GM12865 (cell line): ENCODE data around the gene ITM2B.
A peak's percentile ranks its signal among the peaks of the same experiment; 100 is the strongest.

Experiments
- DNase-seq: peaks from one replicate; pipeline ENCODE4 v3.0.0; 2010; ENCODE audit warnings: low read depth
- H3K4me3 ChIP-seq: 2 replicates; pipeline ENCODE4 v1.5.1; 2011; ENCODE audit warnings: mild to moderate bottlenecking, low read depth, low read length, control low read depth
- TF ChIP-seq, protein P1 (sequence below): IDR thresholded peaks from 2 replicates; pipeline ENCODE4 v1.5.1; 2011; ENCODE audit warnings: low read length, control low read depth, low read depth, inconsistent platforms; ENCODE audit not compliant: insufficient read depth; ENCODE audit errors: missing control alignments

ITM2B gene

DNA sequence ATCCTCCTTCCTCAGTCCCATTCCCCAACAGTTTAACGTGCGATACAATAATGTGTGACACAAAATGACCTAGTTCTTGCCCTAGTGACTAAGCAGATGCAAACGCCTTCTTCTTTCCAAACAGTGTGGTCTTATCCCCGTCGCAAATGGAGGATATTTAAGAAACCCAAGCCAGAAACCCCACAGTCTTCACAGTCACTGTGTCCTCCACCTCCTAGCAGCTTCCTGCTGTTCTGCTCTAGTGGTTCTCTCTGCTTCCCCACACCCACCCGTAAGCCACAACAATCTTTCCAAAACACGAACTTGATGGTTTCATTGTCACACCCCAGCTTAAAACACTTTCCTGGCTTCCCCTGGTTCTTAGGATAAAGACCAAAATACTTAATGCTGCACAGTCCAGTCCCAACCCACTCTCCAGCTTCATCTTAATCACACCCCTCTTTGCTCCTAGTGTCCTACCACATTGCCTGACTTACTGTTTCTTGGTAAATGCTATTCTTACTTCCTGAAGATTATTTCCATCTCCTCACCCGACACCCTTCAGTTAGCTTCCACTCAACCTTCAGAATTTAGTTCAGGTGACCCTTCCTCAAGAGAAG is 32.3 kb downstream of the ITM2B start:
- no peak overlapping the region for H3K4me3 ChIP-seq
- TF ChIP-seq, protein P1, sequence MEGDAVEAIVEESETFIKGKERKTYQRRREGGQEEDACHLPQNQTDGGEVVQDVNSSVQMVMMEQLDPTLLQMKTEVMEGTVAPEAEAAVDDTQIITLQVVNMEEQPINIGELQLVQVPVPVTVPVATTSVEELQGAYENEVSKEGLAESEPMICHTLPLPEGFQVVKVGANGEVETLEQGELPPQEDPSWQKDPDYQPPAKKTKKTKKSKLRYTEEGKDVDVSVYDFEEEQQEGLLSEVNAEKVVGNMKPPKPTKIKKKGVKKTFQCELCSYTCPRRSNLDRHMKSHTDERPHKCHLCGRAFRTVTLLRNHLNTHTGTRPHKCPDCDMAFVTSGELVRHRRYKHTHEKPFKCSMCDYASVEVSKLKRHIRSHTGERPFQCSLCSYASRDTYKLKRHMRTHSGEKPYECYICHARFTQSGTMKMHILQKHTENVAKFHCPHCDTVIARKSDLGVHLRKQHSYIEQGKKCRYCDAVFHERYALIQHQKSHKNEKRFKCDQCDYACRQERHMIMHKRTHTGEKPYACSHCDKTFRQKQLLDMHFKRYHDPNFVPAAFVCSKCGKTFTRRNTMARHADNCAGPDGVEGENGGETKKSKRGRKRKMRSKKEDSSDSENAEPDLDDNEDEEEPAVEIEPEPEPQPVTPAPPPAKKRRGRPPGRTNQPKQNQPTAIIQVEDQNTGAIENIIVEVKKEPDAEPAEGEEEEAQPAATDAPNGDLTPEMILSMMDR = no peak
- DNase-seq = peak; percentile 64

DNA sequence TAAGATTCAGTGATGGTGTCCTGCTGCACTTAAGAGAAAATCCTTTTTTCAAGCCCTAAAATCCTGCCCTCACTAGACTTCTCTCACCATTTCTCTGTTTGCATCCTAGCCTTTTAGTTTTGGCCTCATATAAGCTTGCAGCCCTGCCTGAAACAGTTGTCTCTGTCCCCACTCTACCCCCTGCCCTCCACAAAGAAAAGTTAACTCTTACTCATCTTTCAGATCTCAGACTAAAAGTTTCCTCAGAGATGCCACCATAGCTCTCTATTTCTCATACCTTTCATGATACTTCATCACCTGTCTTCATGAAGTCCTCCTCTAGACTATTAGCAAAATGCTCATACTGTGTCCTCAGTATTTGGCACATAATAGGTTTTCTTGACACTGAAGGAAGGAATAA is 33.1 kb downstream of the ITM2B start:
- DNase-seq = no peak
- no peak overlapping the region for H3K4me3 ChIP-seq
- TF ChIP-seq, protein P1 = no peak

DNA sequence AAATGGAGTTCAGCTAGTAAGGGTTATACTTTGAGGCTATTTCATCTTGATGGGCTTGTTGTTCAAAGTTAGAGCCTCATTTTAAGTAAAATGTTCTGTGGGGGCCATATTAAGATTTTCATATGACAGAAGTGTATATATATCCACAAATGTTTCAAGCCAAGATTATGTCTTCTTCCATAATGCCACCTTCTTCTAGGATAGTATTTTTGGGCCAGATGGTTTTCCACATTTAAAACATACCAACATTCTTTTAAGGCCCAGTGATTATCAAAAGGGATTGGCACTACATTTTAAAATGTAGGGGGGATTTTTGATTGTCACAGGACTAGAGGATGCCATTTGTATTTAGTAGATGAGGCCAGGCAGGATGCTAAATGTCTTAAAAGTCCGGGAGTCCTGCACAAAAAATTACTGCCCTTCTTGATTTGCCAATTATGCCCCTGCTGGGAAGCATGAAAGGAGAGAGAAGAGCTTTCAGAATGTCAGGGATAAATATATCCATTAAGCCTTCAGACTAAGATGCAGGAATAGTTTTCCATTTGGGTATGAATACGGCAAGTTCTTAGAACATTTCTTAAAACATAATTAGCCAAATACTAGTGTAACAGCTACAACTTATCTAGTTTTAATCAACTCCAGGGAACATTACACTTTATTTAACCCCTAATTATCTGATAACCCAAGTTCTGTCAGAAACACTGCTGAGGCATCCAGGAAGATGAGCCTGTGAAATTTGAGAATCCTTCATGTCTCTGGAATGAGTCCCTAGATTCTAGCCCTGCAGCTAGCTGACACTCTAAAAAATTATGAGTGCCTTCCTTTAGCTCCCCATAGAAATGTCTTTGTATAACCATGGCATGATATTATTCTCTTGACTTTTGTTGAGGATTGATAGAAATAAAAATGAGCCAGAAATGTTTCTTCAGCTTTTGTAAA is 34.0 kb downstream of the ITM2B start:
- TF ChIP-seq, protein P1 = no peak
- DNase-seq = no peak
- no peak overlapping the region for H3K4me3 ChIP-seq

DNA sequence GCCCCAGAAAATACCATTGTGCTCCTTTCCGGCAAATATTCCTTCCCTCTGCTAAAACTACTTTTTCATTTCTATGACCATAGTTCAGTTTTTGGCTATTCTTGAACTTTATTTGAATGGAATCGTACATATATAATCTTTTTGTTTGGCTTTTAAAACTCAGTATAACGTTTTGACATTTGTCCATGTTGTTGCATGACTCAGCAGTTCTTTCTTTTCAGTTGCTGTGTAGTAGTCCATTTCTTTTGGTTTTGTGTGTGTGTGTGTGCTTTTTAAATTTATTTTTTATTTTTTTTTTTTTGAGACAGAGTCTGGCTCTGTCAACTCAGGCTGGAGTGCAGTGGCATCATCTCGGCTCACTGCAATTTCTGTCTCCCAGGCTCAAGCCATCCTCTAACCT is 35.0 kb downstream of the ITM2B start:
- H3K4me3 ChIP-seq = no peak overlapping the region
- TF ChIP-seq, protein P1 = no peak
- no peak for DNase-seq

DNA sequence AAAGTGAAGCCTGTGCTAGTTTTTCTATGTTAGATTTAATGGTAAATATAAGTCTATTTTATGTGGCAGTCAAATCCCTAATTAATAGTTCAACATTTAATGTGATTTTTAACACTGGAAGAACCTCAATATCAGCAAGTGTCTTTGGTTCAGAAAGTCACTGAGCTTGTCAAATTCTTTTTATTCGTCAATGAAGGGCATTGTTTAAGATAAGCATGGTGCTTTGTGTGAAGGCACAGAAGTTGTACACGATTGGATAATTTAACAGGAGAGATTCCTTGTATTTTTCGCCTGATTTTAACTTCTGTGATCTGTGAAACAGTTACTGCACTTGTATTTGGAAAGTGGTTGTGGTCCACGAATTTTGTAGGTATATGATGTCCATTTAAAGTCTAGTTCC is 40.3 kb downstream of the ITM2B start:
- TF ChIP-seq, protein P1 = no peak
- no peak overlapping the region for H3K4me3 ChIP-seq
- no peak for DNase-seq

DNA sequence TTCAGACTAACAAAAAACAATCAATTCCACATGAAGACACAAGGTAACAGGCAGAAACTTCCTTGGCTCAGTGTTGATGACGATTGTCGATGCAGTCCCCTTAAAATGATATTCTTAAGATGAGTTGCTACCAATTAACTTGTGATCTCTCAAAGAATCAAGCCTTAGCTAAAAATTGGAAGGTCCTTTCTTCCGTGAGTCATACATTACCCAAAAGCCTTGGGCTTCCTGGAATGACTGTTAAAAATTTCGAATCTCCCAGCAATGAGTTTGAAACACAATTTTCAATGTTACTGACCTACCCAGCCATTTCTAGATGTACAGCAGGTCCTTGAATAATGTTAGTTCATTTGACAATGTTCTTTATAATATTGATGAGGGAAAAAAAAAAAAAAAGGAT is 42.5 kb downstream of the ITM2B start:
- TF ChIP-seq, protein P1 = no peak
- no peak for DNase-seq
- no peak overlapping the region for H3K4me3 ChIP-seq
